IMR-90 (cell line): ENCODE measurements around the gene GXYLT2. TPM values are rescaled to one million over a fixed set of nuclear protein-coding genes. Genes with fewer than 3 reads are reported as not detected.

ENCODE experiments used
- ATAC-seq: fragments of 200-7000 bp; cut with Tn5 transposase; 2 replicates; pipeline ENCODE4 v1.9.1; 2020; ENCODE audit warnings: low read depth, mild to moderate bottlenecking, moderate library complexity
- BruUV-seq: library from RNA; stranded (reverse); fragments of 400-500 nt; replicated peaks from 2 replicates; lab custom pipeline; 2021; lab: Mats Ljungman, UMichigan
- CTCF ChIA-PET: fragments of 300-600 bp; formaldehyde crosslinking; extraction: SDS; loops from one replicate; lab custom pipeline; 2021; ENCODE audit warnings: antibody characterized with exemption; lab: Yijun Ruan, JAX
- POLR2A ChIA-PET: fragments of 300-600 bp; sonication (Branson Sonifier 250); formaldehyde crosslinking; loops from one replicate; lab custom pipeline; 2022; ENCODE audit warnings: antibody characterized with exemption; ENCODE audit not compliant: unreplicated experiment; lab: Charles Lee
- DNase-seq: peaks from one replicate; pipeline ENCODE4 v3.0.0; 2013
- H2AFZ ChIP-seq: replicated peaks from 2 replicates; pipeline ENCODE3; 2013; ENCODE audit warnings: low read length, mild to moderate bottlenecking; ENCODE audit not compliant: poor library complexity
- H2AK5ac ChIP-seq: 2 replicates; pipeline ENCODE4 v1.6.1; 2013; ENCODE audit warnings: low read depth, low read length, inconsistent platforms
- H2AK9ac ChIP-seq: replicated peaks from 2 replicates; pipeline ENCODE3; 2013; ENCODE audit warnings: mild to moderate bottlenecking, low read depth, low read length, moderate library complexity; ENCODE audit not compliant: poor library complexity
- H2BK120ac ChIP-seq: 2 replicates; pipeline ENCODE4 v1.6.1; 2013; ENCODE audit warnings: low read depth, low read length, inconsistent platforms
- H2BK15ac ChIP-seq: 3 replicates; pipeline ENCODE4 v1.6.1; 2013; ENCODE audit warnings: low read depth, low read length, inconsistent platforms
- H2BK20ac ChIP-seq: 2 replicates; pipeline ENCODE4 v1.6.1; 2013; ENCODE audit warnings: low read depth, mild to moderate bottlenecking, inconsistent platforms, low read length, moderate library complexity
- H2BK5ac ChIP-seq: 2 replicates; pipeline ENCODE4 v1.6.1; 2013; ENCODE audit warnings: mild to moderate bottlenecking, low read depth, low read length, inconsistent platforms; ENCODE audit not compliant: poor library complexity, severe bottlenecking
- H3K14ac ChIP-seq: replicated peaks from 2 replicates; pipeline ENCODE4 v1.6.1; 2013; ENCODE audit warnings: low read depth, low read length, inconsistent platforms
- H3K18ac ChIP-seq: 2 replicates; pipeline ENCODE4 v1.6.1; 2013; ENCODE audit warnings: low read depth, low read length, control low read depth
- H3K23ac ChIP-seq: 2 replicates; pipeline ENCODE4 v1.6.1; 2013; ENCODE audit warnings: low read depth, low read length, inconsistent platforms
- H3K27ac ChIP-seq: 2 replicates; pipeline ENCODE4 v1.5.1; 2013; ENCODE audit warnings: mild to moderate bottlenecking, control low read depth, low read length; ENCODE audit not compliant: insufficient read depth
- H3K27me3 ChIP-seq: 2 replicates; pipeline ENCODE4 v1.6.1; 2013; ENCODE audit warnings: low read length; ENCODE audit not compliant: control insufficient read depth, insufficient read depth
- H3K36me3 ChIP-seq: 2 replicates; pipeline ENCODE4 v1.6.1; 2013; ENCODE audit warnings: low read length, mixed read lengths; ENCODE audit not compliant: control insufficient read depth, insufficient read depth
- H3K4ac ChIP-seq: 2 replicates; pipeline ENCODE4 v1.6.1; 2013; ENCODE audit warnings: low read depth, low read length, inconsistent platforms
- H3K4me1 ChIP-seq: 2 replicates; pipeline ENCODE4 v1.6.1; 2013; ENCODE audit warnings: low read length, mixed read lengths; ENCODE audit not compliant: control insufficient read depth, insufficient read depth
- H3K4me2 ChIP-seq: 2 replicates; pipeline ENCODE4 v1.6.1; 2013; ENCODE audit warnings: low read depth, mild to moderate bottlenecking, control low read depth, low read length, moderate library complexity
- H3K4me3 ChIP-seq: 2 replicates; pipeline ENCODE4 v1.5.1; 2013; ENCODE audit warnings: low read depth, mild to moderate bottlenecking, control low read depth, low read length, moderate library complexity; ENCODE audit not compliant: insufficient read depth
- H3K56ac ChIP-seq: 2 replicates; pipeline ENCODE4 v1.6.1; 2013; ENCODE audit warnings: low read length, inconsistent platforms; ENCODE audit not compliant: insufficient read depth; ENCODE audit errors: extremely low read depth
- H3K79me1 ChIP-seq, 2 experiments: 2 replicates each; pipeline ENCODE4 v1.6.1; 2013; ENCODE audit warnings: low read length in 2 of 2, inconsistent platforms in 1 of 2, low read depth in 1 of 2
- H3K9ac ChIP-seq: 2 replicates; pipeline ENCODE4 v1.6.1; 2013; ENCODE audit warnings: low read depth, low read length, control low read depth
- H3K9me1 ChIP-seq: 2 replicates; pipeline ENCODE4 v1.6.1; 2013; ENCODE audit warnings: low read length, inconsistent platforms; ENCODE audit not compliant: insufficient read depth
- H3K9me3 ChIP-seq: 2 replicates; pipeline ENCODE4 v1.6.1; 2013; ENCODE audit warnings: low read length; ENCODE audit not compliant: control insufficient read depth, insufficient read depth
- H4K20me1 ChIP-seq: 2 replicates; pipeline ENCODE4 v1.6.1; 2013; ENCODE audit warnings: low read length, inconsistent platforms; ENCODE audit not compliant: insufficient read depth
- H4K5ac ChIP-seq: 2 replicates; pipeline ENCODE4 v1.6.1; 2013; ENCODE audit warnings: mild to moderate bottlenecking, low read depth, low read length, control low read depth
- H4K8ac ChIP-seq, 2 experiments: 2 replicates each; pipeline ENCODE4 v1.6.1; 2013; ENCODE audit warnings: low read depth in 2 of 2, low read length in 2 of 2, control low read depth in 1 of 2, inconsistent platforms in 1 of 2
- H4K91ac ChIP-seq: 2 replicates; pipeline ENCODE4 v1.6.1; 2013; ENCODE audit warnings: low read depth, low read length, inconsistent platforms; ENCODE audit not compliant: insufficient read depth
- BHLHE40 ChIP-seq: fragments of 150-350 bp; IDR thresholded peaks from 2 replicates; pipeline ENCODE4 v1.6.1; 2016; ENCODE audit warnings: mild to moderate bottlenecking, low read depth, low read length
- CEBPB ChIP-seq: IDR thresholded peaks from 2 replicates; pipeline ENCODE4 v1.6.1; 2012; ENCODE audit warnings: low read depth, low read length, improper control_type of control experiment
- CHD1 ChIP-seq: IDR thresholded peaks from 2 replicates; pipeline ENCODE4 v1.6.1; 2012; ENCODE audit warnings: low read depth, low read length, improper control_type of control experiment
- CTCF ChIP-seq: conservative IDR thresholded peaks from 2 replicates; pipeline ENCODE4 v1.5.1; 2012; ENCODE audit warnings: mild to moderate bottlenecking, low read depth, low read length, improper control_type of control experiment
- FOS ChIP-seq: fragments of 150-350 bp; IDR thresholded peaks from 2 replicates; pipeline ENCODE4 v1.6.1; 2016; ENCODE audit warnings: low read depth, low read length
- MAFK ChIP-seq: IDR thresholded peaks from 2 replicates; pipeline ENCODE4 v1.6.1; 2012; ENCODE audit warnings: low read depth, low read length, improper control_type of control experiment
- MAZ ChIP-seq: IDR thresholded peaks from 2 replicates; pipeline ENCODE4 v1.6.1; 2012; ENCODE audit warnings: low read depth, mild to moderate bottlenecking, low read length, improper control_type of control experiment, moderate library complexity, borderline replicate concordance
- MXI1 ChIP-seq: IDR thresholded peaks from 2 replicates; pipeline ENCODE4 v1.6.1; 2012; ENCODE audit warnings: low read depth, mild to moderate bottlenecking, low read length, moderate library complexity, borderline replicate concordance
- NFE2L2 ChIP-seq: fragments of 150-350 bp; IDR thresholded peaks from 2 replicates; pipeline ENCODE4 v1.6.1; 2016; ENCODE audit warnings: low read depth, mild to moderate bottlenecking, low read length
- POLR2A ChIP-seq: IDR thresholded peaks from 2 replicates; pipeline ENCODE4 v1.6.1; 2012; ENCODE audit warnings: mild to moderate bottlenecking, low read depth, low read length
- RAD21 ChIP-seq: IDR thresholded peaks from 2 replicates; pipeline ENCODE4 v1.6.1; 2012; ENCODE audit warnings: low read length, improper control_type of control experiment
- RCOR1 ChIP-seq: IDR thresholded peaks from 2 replicates; pipeline ENCODE4 v1.6.1; 2012; ENCODE audit warnings: mild to moderate bottlenecking, low read length, improper control_type of control experiment; ENCODE audit not compliant: insufficient replicate concordance
- RFX5 ChIP-seq: IDR thresholded peaks from 2 replicates; pipeline ENCODE4 v1.8.0; 2012; ENCODE audit warnings: low read depth, mild to moderate bottlenecking, low read length, moderate library complexity
- SMC3 ChIP-seq: fragments of 150-350 bp; IDR thresholded peaks from 2 replicates; pipeline ENCODE4 v1.6.1; 2016; ENCODE audit warnings: low read depth, mild to moderate bottlenecking, antibody characterized with exemption, low read length, moderate library complexity
- USF2 ChIP-seq: fragments of 150-350 bp; IDR thresholded peaks from 2 replicates; pipeline ENCODE4 v1.6.1; 2017; ENCODE audit warnings: mild to moderate bottlenecking, antibody characterized with exemption, low read length, low read depth
- WGBS, 2 experiments: methylation state at CpG; one replicate each; pipeline versions ENCODE4 v1.1.5 to v1.1.7; 2013; ENCODE audit warnings: missing lambda C conversion rate in 2 of 2; ENCODE audit not compliant: insufficient read length in 1 of 2; ENCODE audit errors: extremely low coverage in 2 of 2; 5-methylcytosine and 5-hydroxymethylcytosine counted together
- dilution Hi-C: fragments of 300-500 bp; cut with HindIII; formaldehyde crosslinking; loops from one replicate; pipeline ENCODE4 v1.14.3; 2018; ENCODE audit warnings: low sequenced_read_pairs; ENCODE audit not compliant: unreplicated experiment
- in situ Hi-C: fragments of 300-500 bp; cut with MboI; formaldehyde crosslinking; loops from 3 replicates; pipeline ENCODE4 v1.14.3; 2019; ENCODE audit warnings: low sequenced_read_pairs, inconsistent platforms, mixed read lengths
- intact Hi-C: fragments of 100-400 bp; cut with micrococcal nuclease; formaldehyde crosslinking; loops from 2 replicates; pipeline ENCODE4 v1.10.0; 2022
- polyA plus RNA-seq, 3 experiments: library from polyadenylated mRNA; depleted of rRNA; stranded (reverse); fragments of >200 nt; gene quantifications; 2 replicates each; pipeline ENCODE4 v1.2.3, GENCODE V29; 2012; ENCODE audit warnings: low replicate concordance in 1 of 3
- total RNA-seq: library from RNA; depleted of rRNA; stranded (reverse); fragments of >200 nt; gene quantifications from 2 replicates; pipeline ENCODE4 v1.2.3, GENCODE V29; 2012

Gene GXYLT2
- total and polyA plus RNA-seq, 2 of the 4 experiments (the other 2 are of a cell fraction), result 5.7 to 11.1 TPM

GRCh38 chr3:72862314-72863090 lies 25.3 kb upstream of the GXYLT2 start:
- no peak for DNase-seq
- H2AK5ac ChIP-seq, result no peak overlapping the region
- in situ Hi-C loops, result no loop called here
- TF ChIP-seq CTCF (no peak), RFX5 (no peak), FOS (no peak), SMC3 (no peak), RAD21 (no peak), USF2 (no peak), BHLHE40 (no peak), MAZ (no peak), CEBPB (no peak), CHD1 (no peak), POLR2A (no peak), MXI1 (no peak), RCOR1 (no peak), NFE2L2 (no peak), MAFK (no peak)

More at GRCh38 chr3:72862314-72863090, 25.3 kb upstream of the GXYLT2 start:
- POLR2A ChIA-PET, result interaction anchor here (0.6 kb wide), 1 partner anchor 438 kb away, joined by 4 read pairs; no protein-coding TSS in a partner anchor
- H3K4ac ChIP-seq, result no peak overlapping the region
- CTCF ChIA-PET, result interaction anchor here (0.6 kb wide), 1 partner anchor 62 kb away, joined by 3 read pairs; no protein-coding TSS in a partner anchor
- H3K79me1 ChIP-seq, result no peaks in the 10 kb centered on the region
- H3K14ac ChIP-seq, result no peak overlapping the region
- H3K18ac ChIP-seq, result no peak overlapping the region
- H3K4me3 ChIP-seq, result no peak overlapping the region
- no peak overlapping the region for H2AFZ ChIP-seq
- H3K27ac ChIP-seq, result no peak overlapping the region
- BruUV-seq, result no TSS peak
- H2BK5ac ChIP-seq, result no peak overlapping the region
- H4K5ac ChIP-seq, result no peak overlapping the region
- peaks cover 5% of the 10 kb centered on the region; the same call in 1 of the 2 replicates for H3K27me3 ChIP-seq
- intact Hi-C loops, result no loop called here
- no peak for ATAC-seq
- H3K23ac ChIP-seq, result no peak overlapping the region
- no peaks in the 10 kb centered on the region for H3K9me1 ChIP-seq
- H4K91ac ChIP-seq, result no peak overlapping the region
- H3K9me3 ChIP-seq, result no peaks in the 10 kb centered on the region
- no peak overlapping the region for H2BK15ac ChIP-seq
- no peak overlapping the region for H2BK120ac ChIP-seq
- WGBS, 2 experiments, result no CpG with 5 or more reads among the region's 7 CpGs
- H3K36me3 ChIP-seq, result no peaks in the 10 kb centered on the region
- dilution Hi-C loops, result no loop called here
- no peak overlapping the region for H2BK20ac ChIP-seq
- H3K4me1 ChIP-seq, result no peaks in the 10 kb centered on the region; the same call in 1 of the 2 replicates
- H4K20me1 ChIP-seq, result no peaks in the 10 kb centered on the region
- no peak overlapping the region for H3K9ac ChIP-seq
- H4K8ac ChIP-seq, result no peak overlapping the region
- no peak overlapping the region for H2AK9ac ChIP-seq
- H3K4me2 ChIP-seq, result no peak overlapping the region
- no peak overlapping the region for H3K56ac ChIP-seq
